Activated CD4-positive, alpha-beta T cell treated with anti-CD3 and anti-CD28 coated beads for 36 hours (primary cell): ENCODE results near the gene NUP93. TPM values are rescaled to one million over a fixed set of nuclear protein-coding genes. Genes with fewer than 3 reads are reported as not detected.
A peak's percentile ranks its signal among the peaks of the same experiment; 100 is the strongest.
"Not testable (repeated sequence)": the region's sequence is repeated elsewhere in the genome, so short reads cannot be mapped to it uniquely, and the experiment has no call there.

Source experiments
- ATAC-seq: fragments of 200-7000 bp; cut with Tn5 transposase; one replicate; pipeline ENCODE4 v1.10.0; 2021; ENCODE audit warnings: mild to moderate bottlenecking, moderate library complexity
- CTCF ChIA-PET: fragments of 350-600 bp; sonication (Branson Sonifier 250); formaldehyde crosslinking; loops from one replicate; lab custom pipeline; 2021; ENCODE audit warnings: antibody characterized with exemption; lab: Charles Lee
- POLR2A ChIA-PET: fragments of 350-600 bp; sonication (Branson Sonifier 250); formaldehyde crosslinking; loops from one replicate; lab custom pipeline; 2021; ENCODE audit warnings: antibody characterized with exemption, inconsistent platforms; lab: Charles Lee
- DNase-seq: peaks from one replicate; pipeline ENCODE4 v3.0.0-alpha.2; 2020
- H3K27ac Mint-ChIP-seq: one replicate; pipeline ENCODE4 v1.8.0; 2021; ENCODE audit warnings: mixed read lengths
- H3K27me3 Mint-ChIP-seq: one replicate; pipeline ENCODE4 v1.8.0; 2021; ENCODE audit warnings: mixed read lengths
- H3K36me3 Mint-ChIP-seq: one replicate; pipeline ENCODE4 v1.8.0; 2021; ENCODE audit warnings: low read depth, mixed read lengths
- H3K4me1 Mint-ChIP-seq: one replicate; pipeline ENCODE4 v1.8.0; 2021; ENCODE audit warnings: mixed read lengths
- H3K4me3 Mint-ChIP-seq: one replicate; pipeline ENCODE4 v1.8.0; 2021; ENCODE audit warnings: mild to moderate bottlenecking, moderate library complexity, mixed read lengths
- H3K9me3 Mint-ChIP-seq: one replicate; pipeline ENCODE4 v1.8.0; 2021; ENCODE audit warnings: low read depth, mixed read lengths
- intact Hi-C, 2 experiments: fragments of 100-400 bp; cut with DNase I in 1 of 2; cut with micrococcal nuclease in 1 of 2; formaldehyde crosslinking; loops; one replicate each; pipeline versions ENCODE4 v1.14.2 to v1.15.1; 2022 to 2024; cut with DNase I, micrococcal nuclease
- total RNA-seq, 2 experiments: library from RNA; stranded (reverse); gene quantifications; one replicate each; pipeline ENCODE4 v1.2.3, GENCODE V29; 2021

The NUP93 gene
- total RNA-seq, 2 experiments from 2014 or later = 131 to 154 TPM

DNA sequence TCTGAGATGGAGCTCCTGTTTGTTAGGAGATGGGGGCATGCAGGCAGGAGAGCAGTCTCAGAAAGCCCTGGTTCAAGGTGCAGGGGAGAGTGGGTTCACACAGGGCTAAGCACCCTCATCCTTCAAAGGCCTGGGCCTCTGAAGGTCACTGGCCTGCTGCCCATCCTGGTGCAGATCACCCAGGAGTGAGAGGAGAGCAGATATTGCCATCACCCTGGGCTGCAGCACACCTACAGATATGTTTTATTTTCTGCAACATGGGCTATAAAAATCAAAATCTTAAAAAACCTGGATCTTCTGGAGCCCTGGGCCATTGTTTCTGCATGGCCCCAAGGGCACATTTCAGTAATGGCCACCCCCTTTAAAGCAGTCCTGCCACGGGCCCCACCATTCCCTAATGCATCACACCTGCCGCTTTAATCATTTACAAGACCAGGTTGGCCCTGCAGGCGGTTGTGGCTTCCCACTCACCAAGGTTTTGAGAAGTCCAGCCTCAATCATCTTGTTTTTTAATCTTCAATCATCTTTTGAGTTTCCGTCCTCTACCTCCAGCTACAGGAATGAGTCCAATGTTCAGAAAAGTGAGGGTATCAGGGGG, 20.4 kb upstream of the NUP93 start:
- Mint-ChIP-seq H3K9me3 (no peaks in the 10 kb centered on the region), H3K4me1 (peaks cover 14% of the 10 kb centered on the region), H3K36me3 (no peaks in the 10 kb centered on the region), H3K4me3 (no peak overlapping the region), H3K27ac (peak overlapping the region; percentile 67), H3K27me3 (no peaks in the 10 kb centered on the region)
- intact Hi-C loops = no loop called here
- CTCF ChIA-PET = interaction anchor here (0.8 to 2.2 kb wide), 7 partner anchors 8 to 450 kb away, joined by 3 to 11 read pairs (median 3); no protein-coding TSS in a partner anchor
- POLR2A ChIA-PET = interaction anchor here (0.9 kb wide), 1 partner anchor 222 kb away, joined by 3 read pairs; no protein-coding TSS in a partner anchor
- no peak for DNase-seq
- ATAC-seq = peak; percentile 21

GRCh38 chr16:56710181-56710737, 19.7 kb upstream of the NUP93 start:
- intact Hi-C loops = no loop called here
- Mint-ChIP-seq H3K36me3 (no peaks in the 10 kb centered on the region), H3K4me3 (no peak overlapping the region), H3K27me3 (no peaks in the 10 kb centered on the region), H3K27ac (no peak overlapping the region), H3K4me1 (peaks cover 14% of the 10 kb centered on the region), H3K9me3 (no peaks in the 10 kb centered on the region)
- no peak for DNase-seq
- ChIA-PET CTCF (interaction anchor here (0.6 to 1.4 kb wide), 3 partner anchors 8 to 254 kb away, joined by 3 to 4 read pairs (median 4); no protein-coding TSS in a partner anchor), POLR2A (no interaction called here)
- ATAC-seq = no peak

DNA sequence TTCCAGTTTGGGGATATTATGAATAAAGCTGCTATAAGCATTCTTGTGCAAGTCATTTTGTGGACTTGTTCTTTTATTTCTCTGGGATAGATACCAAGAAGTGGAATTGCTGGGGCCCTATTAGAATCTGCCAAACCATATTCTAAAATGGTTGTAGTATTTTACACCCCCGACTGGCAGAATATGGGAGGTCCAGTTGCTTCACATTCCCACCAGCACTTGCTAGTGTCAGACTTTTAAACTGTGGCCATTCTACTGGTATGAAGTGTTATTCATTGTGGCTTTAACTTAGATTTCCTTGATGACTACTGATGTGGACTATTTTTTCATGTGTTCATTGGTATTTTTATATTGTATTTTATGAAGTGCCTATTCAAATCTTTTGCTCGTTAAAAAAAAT, 18.1 kb upstream of the NUP93 start:
- Mint-ChIP-seq H3K4me3 (no peak overlapping the region), H3K36me3 (no peaks in the 10 kb centered on the region), H3K27me3 (no peaks in the 10 kb centered on the region), H3K4me1 (peaks cover 14% of the 10 kb centered on the region), H3K27ac (no peak overlapping the region), H3K9me3 (no peaks in the 10 kb centered on the region)
- ChIA-PET POLR2A (interaction anchor here (0.7 kb wide), 1 partner anchor 776 kb away, joined by 4 read pairs; no protein-coding TSS in a partner anchor), CTCF (interaction anchor here (1.1 kb wide), 1 partner anchor 10 kb away, joined by 3 read pairs; no protein-coding TSS in a partner anchor)
- intact Hi-C loops = no loop called here
- DNase-seq (no peak), ATAC-seq (no peak)

DNA sequence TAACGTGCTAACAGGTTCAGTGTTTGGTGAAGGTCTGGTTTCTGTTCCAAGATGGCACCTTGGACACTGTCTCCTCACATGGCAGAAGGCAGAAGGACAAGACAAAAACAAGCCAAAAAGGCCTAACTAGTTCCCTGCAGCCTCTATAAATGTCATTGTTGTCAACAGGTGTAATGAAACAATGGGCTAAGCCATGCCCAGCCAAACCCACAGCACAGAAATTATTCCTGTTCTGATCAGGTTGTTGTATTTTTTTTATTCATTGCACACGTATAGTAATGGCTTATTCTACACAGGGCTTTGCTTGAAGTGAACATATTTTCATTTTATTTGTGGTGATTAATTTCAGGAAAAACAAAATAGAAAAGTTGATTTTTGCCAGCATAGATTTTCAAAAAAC, 16.1 kb upstream of the NUP93 start:
- H3K27ac Mint-ChIP-seq = no peak overlapping the region
- CTCF ChIA-PET = interaction anchor here (1.1 kb wide), 1 partner anchor 134 kb away, joined by 3 read pairs; no protein-coding TSS in a partner anchor
- no peak overlapping the region for H3K4me3 Mint-ChIP-seq
- H3K4me1 Mint-ChIP-seq = peaks cover 6% of the 10 kb centered on the region
- DNase-seq (no peak), ATAC-seq (no peak)
- POLR2A ChIA-PET = no interaction called here
- no peaks in the 10 kb centered on the region for H3K27me3 Mint-ChIP-seq
- H3K9me3 Mint-ChIP-seq = no peaks in the 10 kb centered on the region
- intact Hi-C loops = no loop called here
- H3K36me3 Mint-ChIP-seq = no peaks in the 10 kb centered on the region

- no peaks in the 10 kb centered on the region for H3K36me3 Mint-ChIP-seq
- no peak overlapping the region for H3K27ac Mint-ChIP-seq
- DNase-seq = no peak
- no peak for ATAC-seq
- no peaks in the 10 kb centered on the region for H3K27me3 Mint-ChIP-seq
- no peak overlapping the region for H3K4me3 Mint-ChIP-seq
- ChIA-PET CTCF (interaction anchor here (0.6 to 1.1 kb wide), 4 partner anchors 20 to 217 kb away, joined by 3 read pairs; no protein-coding TSS in a partner anchor), POLR2A (no interaction called here)
- no peaks in the 10 kb centered on the region for H3K4me1 Mint-ChIP-seq
- no peaks in the 10 kb centered on the region for H3K9me3 Mint-ChIP-seq
- intact Hi-C loops = no loop called here
These were observed 14.8 kb upstream of the NUP93 start for GRCh38 chr16:56715126-56715525.

- CTCF ChIA-PET = interaction anchor here (1.1 to 1.5 kb wide), 3 partner anchors 9 to 139 kb away, joined by 3 to 5 read pairs (median 3); no protein-coding TSS in a partner anchor
- H3K4me1 Mint-ChIP-seq = no peaks in the 10 kb centered on the region
- H3K36me3 Mint-ChIP-seq = no peaks in the 10 kb centered on the region
- intact Hi-C loops = no loop called here
- H3K27me3 Mint-ChIP-seq = no peaks in the 10 kb centered on the region
- POLR2A ChIA-PET = no interaction called here
- H3K9me3 Mint-ChIP-seq = no peaks in the 10 kb centered on the region
- ATAC-seq = no peak
- no peak overlapping the region for H3K4me3 Mint-ChIP-seq
- DNase-seq = no peak
- no peak overlapping the region for H3K27ac Mint-ChIP-seq
These were observed 13.2 kb upstream of the NUP93 start for GRCh38 chr16:56716761-56717160.

DNA sequence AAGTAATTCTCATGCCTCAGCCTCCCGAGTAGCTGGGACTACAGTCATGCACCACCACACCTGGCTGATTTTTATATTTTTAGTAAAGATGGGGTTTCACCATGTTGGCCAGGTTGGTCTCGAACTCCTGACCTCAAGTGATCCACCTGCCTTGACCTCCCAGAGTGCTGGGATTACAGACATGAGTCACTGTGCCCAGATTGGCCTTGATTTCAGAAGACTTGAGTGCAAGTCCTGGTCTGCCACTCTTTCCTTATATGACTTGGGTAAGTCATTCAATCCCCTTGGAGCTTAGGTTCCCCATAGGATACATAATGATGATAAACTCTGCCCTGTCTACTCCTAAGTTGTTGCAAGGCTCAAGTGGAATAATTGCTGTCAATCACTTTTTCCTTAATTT, 12.4 kb upstream of the NUP93 start:
- H3K36me3 Mint-ChIP-seq, H3K4me1 Mint-ChIP-seq, H3K27me3 Mint-ChIP-seq, H3K27ac Mint-ChIP-seq, POLR2A ChIA-PET, intact Hi-C loops, H3K4me3 Mint-ChIP-seq, ATAC-seq, DNase-seq, H3K9me3 Mint-ChIP-seq: not testable (repeated sequence)
- CTCF ChIA-PET = interaction anchor here (0.6 to 1.1 kb wide), 2 partner anchors 140 to 172 kb away, joined by 3 read pairs; no protein-coding TSS in a partner anchor

- no peak for DNase-seq
- intact Hi-C loops = no loop called here
- peaks cover 6% of the 10 kb centered on the region for H3K4me1 Mint-ChIP-seq
- ChIA-PET CTCF (no interaction called here), POLR2A (interaction anchor here (1.0 kb wide), 1 partner anchor 12 kb away, joined by 4 read pairs; no protein-coding TSS in a partner anchor)
- H3K9me3 Mint-ChIP-seq = no peaks in the 10 kb centered on the region
- H3K4me3 Mint-ChIP-seq = no peak overlapping the region
- H3K27me3 Mint-ChIP-seq = peaks cover 3% of the 10 kb centered on the region
- H3K27ac Mint-ChIP-seq = no peak overlapping the region
- ATAC-seq = peak; percentile 26
- no peaks in the 10 kb centered on the region for H3K36me3 Mint-ChIP-seq
These were observed 7.6 kb upstream of the NUP93 start for GRCh38 chr16:56722200-56722842.

- no peaks in the 10 kb centered on the region for H3K9me3 Mint-ChIP-seq
- peaks cover 11% of the 10 kb centered on the region for H3K4me1 Mint-ChIP-seq
- no peak overlapping the region for H3K27ac Mint-ChIP-seq
- no peaks in the 10 kb centered on the region for H3K36me3 Mint-ChIP-seq
- ChIA-PET CTCF (interaction anchor here (0.6 to 1.4 kb wide), 3 partner anchors 22 to 242 kb away, joined by 3 to 4 read pairs (median 3); no protein-coding TSS in a partner anchor), POLR2A (no interaction called here)
- ATAC-seq (no peak), DNase-seq (no peak)
- H3K27me3 Mint-ChIP-seq = peaks cover 3% of the 10 kb centered on the region
- H3K4me3 Mint-ChIP-seq = no peak overlapping the region
- intact Hi-C loops = no loop called here
These were observed 5.7 kb upstream of the NUP93 start for GRCh38 chr16:56724191-56724590.

- no peak overlapping the region for H3K4me3 Mint-ChIP-seq
- peaks cover 3% of the 10 kb centered on the region for H3K27me3 Mint-ChIP-seq
- intact Hi-C loops = no loop called here
- DNase-seq (no peak), ATAC-seq (no peak)
- ChIA-PET POLR2A (no interaction called here), CTCF (interaction anchor here (0.6 to 1.2 kb wide), 2 partner anchors 10 to 141 kb away, joined by 3 read pairs; no protein-coding TSS in a partner anchor)
- no peaks in the 10 kb centered on the region for H3K9me3 Mint-ChIP-seq
- H3K27ac Mint-ChIP-seq = no peak overlapping the region
- peaks cover 19% of the 10 kb centered on the region for H3K4me1 Mint-ChIP-seq
- no peaks in the 10 kb centered on the region for H3K36me3 Mint-ChIP-seq
These were observed 3.6 kb upstream of the NUP93 start for GRCh38 chr16:56726283-56726682.

DNA sequence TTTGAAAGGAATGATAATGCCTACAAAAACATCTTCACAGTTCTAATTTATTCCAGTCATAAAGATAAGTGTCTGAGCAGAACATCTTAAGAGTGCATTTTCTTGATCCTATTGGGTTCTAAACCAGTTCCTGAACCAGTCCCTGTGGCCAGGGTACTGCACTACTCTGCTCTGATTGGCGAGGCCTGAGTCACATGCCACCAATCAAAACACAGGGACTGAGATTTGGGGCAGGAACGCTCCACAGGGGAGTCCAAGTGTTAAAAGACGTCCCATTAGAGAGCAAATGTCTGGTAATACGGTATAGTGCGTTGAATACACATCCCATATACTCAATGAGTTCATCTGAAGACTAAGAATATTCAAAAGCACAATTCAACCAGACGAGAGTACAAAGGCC, 3.0 kb upstream of the NUP93 start:
- peaks cover 20% of the 10 kb centered on the region for H3K4me1 Mint-ChIP-seq
- ATAC-seq (no peak), DNase-seq (no peak)
- H3K36me3 Mint-ChIP-seq = no peaks in the 10 kb centered on the region
- CTCF ChIA-PET = interaction anchor here (1.2 kb wide), 1 partner anchor 11 kb away, joined by 3 read pairs; no protein-coding TSS in a partner anchor
- POLR2A ChIA-PET = no interaction called here
- no peak overlapping the region for H3K27ac Mint-ChIP-seq
- no peak overlapping the region for H3K4me3 Mint-ChIP-seq
- intact Hi-C loops = no loop called here
- peaks cover 3% of the 10 kb centered on the region for H3K27me3 Mint-ChIP-seq
- no peaks in the 10 kb centered on the region for H3K9me3 Mint-ChIP-seq
